HCT116 (cell line): ENCODE measurements around the gene ZC3H12C. TPM values are rescaled to one million over a fixed set of nuclear protein-coding genes. Genes with fewer than 3 reads are reported as not detected.

ENCODE experiments used
- ATAC-seq: fragments of 200-7000 bp; cut with Tn5 transposase; 2 replicates; pipeline ENCODE4 v1.9.1; 2020; ENCODE audit warnings: mild to moderate bottlenecking, moderate library complexity
- BruUV-seq: library from RNA; stranded (reverse); fragments of 400-500 nt; replicated peaks from 2 replicates; lab custom pipeline; 2021; lab: Mats Ljungman, UMichigan
- CTCF ChIA-PET: fragments of 300-600 bp; sonication (Branson Sonifier 250); formaldehyde crosslinking; loops from one replicate; lab custom pipeline; 2021; ENCODE audit warnings: antibody characterized with exemption; lab: Charles Lee
- POLR2A ChIA-PET: fragments of 300-600, 350-600 bp; sonication (Branson Sonifier 250); formaldehyde crosslinking; loops from one replicate; lab custom pipeline; 2021; ENCODE audit warnings: antibody characterized with exemption; lab: Charles Lee
- RAD21 ChIA-PET, 2 experiments: fragments of 300-600 bp; sonication (Branson Sonifier 250); formaldehyde crosslinking; loops; one replicate each; lab custom pipeline; 2023; ENCODE audit warnings: low total read pairs in 2 of 2; ENCODE audit not compliant: uncharacterized antibody in 2 of 2, unreplicated experiment in 2 of 2, low non-redundant PET in 1 of 2; lab: Charles Lee
- DNase-seq: peaks from one replicate; pipeline ENCODE4 v3.0.0-alpha.2; 2010; ENCODE audit warnings: low read depth, low spot score
- H2AFZ ChIP-seq: fragments of 200-600 bp; shearing (Covaris generic), sonication (generic); 2 replicates; pipeline ENCODE4 v1.6.1; 2017; ENCODE audit warnings: low read depth, mixed run types, mixed read lengths, antibody characterized with exemption, low read length; ENCODE audit not compliant: poor library complexity, severe bottlenecking
- H3K27ac ChIP-seq: 2 replicates; pipeline ENCODE4 v1.5.1; 2012; ENCODE audit warnings: low read depth, low read length
- H3K27me3 ChIP-seq: fragments of 200-600 bp; sonication (generic); 2 replicates; pipeline ENCODE4 v1.6.1; 2016; ENCODE audit warnings: mixed run types, low read length, mixed read lengths; ENCODE audit not compliant: insufficient read depth
- H3K36me3 ChIP-seq, 2 experiments: fragments of 200-500 bp in 1 of 2; fragments of 200-600 bp in 1 of 2; sonication (Bioruptor generic) in 1 of 2; sonication (generic) in 1 of 2; 2 replicates each; pipeline versions ENCODE4 v1.5.1 to v1.6.1; 2014 to 2016; ENCODE audit warnings: low read length in 2 of 2, inconsistent platforms in 1 of 2, mixed read lengths in 1 of 2, mixed run types in 1 of 2; ENCODE audit not compliant: insufficient read depth in 2 of 2, control insufficient read depth in 1 of 2
- H3K4me1 ChIP-seq, 2 experiments: fragments of 200-600 bp in 1 of 2; sonication (generic) in 1 of 2; 2 replicates each; pipeline versions ENCODE4 v1.5.1 to v1.6.1; 2012 to 2017; ENCODE audit warnings: low read length in 2 of 2, inconsistent platforms in 1 of 2, mild to moderate bottlenecking in 1 of 2, mixed read lengths in 1 of 2, mixed run types in 1 of 2, moderate library complexity in 1 of 2; ENCODE audit not compliant: insufficient read depth in 2 of 2, control insufficient read depth in 1 of 2
- H3K4me2 ChIP-seq: fragments of 200-600 bp; sonication (generic); 2 replicates; pipeline ENCODE4 v1.6.1; 2017; ENCODE audit warnings: mixed run types, low read length, mixed read lengths
- H3K4me3 ChIP-seq, 2 experiments: fragments of 200-600 bp in 1 of 2; sonication (generic) in 1 of 2; replicated peaks in 1 of 2; 2 replicates each; pipeline ENCODE4 v1.5.1; 2011 to 2016; ENCODE audit warnings: low read length in 2 of 2, control low read depth in 1 of 2, low read depth in 1 of 2, mild to moderate bottlenecking in 1 of 2, mixed read lengths in 1 of 2, mixed run types in 1 of 2
- H3K79me2 ChIP-seq: fragments of 200-600 bp; sonication (generic); 2 replicates; pipeline ENCODE4 v1.6.1; 2017; ENCODE audit warnings: mild to moderate bottlenecking, mixed run types, low read length, moderate library complexity, mixed read lengths; ENCODE audit not compliant: insufficient read depth
- H3K9ac ChIP-seq: fragments of 200-600 bp; sonication (generic); 2 replicates; pipeline ENCODE4 v1.6.1; 2016; ENCODE audit warnings: low read length, mixed read lengths
- H3K9me2 ChIP-seq: fragments of 200-600 bp; sonication (generic), shearing (Covaris generic); 2 replicates; pipeline ENCODE4 v1.6.1; 2017; ENCODE audit warnings: mixed run types, mild to moderate bottlenecking, moderate library complexity; ENCODE audit not compliant: insufficient read depth
- H3K9me3 ChIP-seq, 2 experiments: fragments of 200-500 bp in 1 of 2; fragments of 200-600 bp in 1 of 2; sonication (Bioruptor generic) in 1 of 2; sonication (generic) in 1 of 2; 2 replicates each; pipeline ENCODE4 v1.6.1; 2014 to 2017; ENCODE audit warnings: low read length in 2 of 2, mixed read lengths in 2 of 2, inconsistent platforms in 1 of 2, low read depth in 1 of 2, mild to moderate bottlenecking in 1 of 2, mixed run types in 1 of 2, moderate library complexity in 1 of 2; ENCODE audit not compliant: control insufficient read depth in 1 of 2, insufficient read depth in 1 of 2
- H4K20me1 ChIP-seq: fragments of 200-600 bp; sonication (generic), shearing (Covaris generic); 2 replicates; pipeline ENCODE4 v1.6.1; 2017; ENCODE audit warnings: mixed run types, mild to moderate bottlenecking, moderate library complexity; ENCODE audit not compliant: insufficient read depth
- CBX3 ChIP-seq: IDR thresholded peaks from 2 replicates; pipeline ENCODE4 v1.6.1; 2012; ENCODE audit warnings: low read depth
- CEBPB ChIP-seq: IDR thresholded peaks from 2 replicates; pipeline ENCODE4 v1.6.1; 2012; ENCODE audit warnings: low read depth
- EGR1 ChIP-seq: IDR thresholded peaks from 2 replicates; pipeline ENCODE4 v1.6.1; 2012; ENCODE audit warnings: low read depth
- ELF1 ChIP-seq: IDR thresholded peaks from 2 replicates; pipeline ENCODE4 v1.6.1; 2012; ENCODE audit warnings: low read depth, borderline replicate concordance
- EZH2phosphoT487 ChIP-seq: fragments of 200-600 bp; IDR thresholded peaks from 2 replicates; pipeline ENCODE4 v1.6.1; 2018; ENCODE audit warnings: antibody characterized with exemption, borderline replicate concordance
- FOSL1 ChIP-seq: IDR thresholded peaks from 2 replicates; pipeline ENCODE4 v1.6.1; 2012; ENCODE audit warnings: low read depth
- POLR2A ChIP-seq: IDR thresholded peaks from 2 replicates; pipeline ENCODE4 v1.7.0; 2011; ENCODE audit warnings: borderline replicate concordance; ENCODE audit not compliant: insufficient read depth, insufficient read length; ENCODE audit errors: extremely low read depth
- RAD21 ChIP-seq: IDR thresholded peaks from 2 replicates; pipeline ENCODE4 v1.6.1; 2012; ENCODE audit warnings: low read depth, mild to moderate bottlenecking
- SIN3A ChIP-seq: IDR thresholded peaks from 2 replicates; pipeline ENCODE4 v1.6.1; 2012; ENCODE audit warnings: low read depth
- intact Hi-C: fragments of 100-400 bp; cut with micrococcal nuclease; formaldehyde crosslinking; loops from 2 replicates; pipeline ENCODE4 v1.10.0; 2022
- total RNA-seq: library from RNA; stranded (reverse); gene quantifications from one replicate; pipeline ENCODE4 v1.2.1, GENCODE V29; 2021; ENCODE audit not compliant: unreplicated experiment
- TF ChIP-seq, protein P1 (sequence below): IDR thresholded peaks from 2 replicates; pipeline ENCODE4 v1.6.1; 2012; ENCODE audit warnings: low read depth
- TF ChIP-seq, protein P2 (sequence below): IDR thresholded peaks from 2 replicates; pipeline ENCODE4 v1.6.1; 2012

ZC3H12C gene
- total RNA-seq, 1 experiment from 2014 or later: 10.2 TPM

DNA sequence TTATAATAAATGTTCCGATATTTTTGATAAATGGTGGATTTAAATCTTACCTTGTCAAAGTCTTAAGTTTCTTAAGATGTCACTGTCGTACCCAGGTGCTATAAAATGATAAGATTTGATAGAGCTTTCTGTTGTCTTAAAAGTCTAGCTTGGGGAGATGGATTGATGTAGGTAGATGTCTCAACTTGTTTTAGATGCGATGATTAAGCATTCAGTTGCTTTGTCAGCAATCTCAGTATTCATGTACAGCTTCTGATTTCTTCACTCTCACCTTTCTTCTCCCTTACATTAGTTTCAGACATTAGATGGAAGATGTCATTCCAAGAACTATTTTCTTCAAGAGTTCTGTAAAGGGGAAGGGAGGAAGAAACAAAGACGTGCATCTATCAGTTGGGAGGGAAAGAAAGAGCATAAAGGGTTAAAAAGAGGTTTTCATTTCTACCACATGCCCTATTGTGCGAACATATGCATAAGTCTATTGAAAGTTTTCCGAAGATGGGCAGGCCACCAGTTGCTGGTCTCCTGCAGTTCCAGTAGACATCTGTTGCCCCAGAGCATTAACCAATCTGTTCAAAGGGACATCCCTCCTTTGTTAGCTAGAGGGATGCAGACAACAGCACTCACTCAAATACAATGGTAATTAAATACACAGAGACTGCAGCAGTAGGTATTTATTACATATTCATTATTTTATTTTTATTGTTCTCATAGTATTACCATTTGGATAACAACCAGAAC is 38.4 kb downstream of the ZC3H12C start:
- Histone ChIP-seq H3K4me3 (no peak overlapping the region), H3K36me3 (no peaks in the 10 kb centered on the region), H3K9me2 (no peaks in the 10 kb centered on the region), H3K9ac (no peak overlapping the region), H3K27me3 (no peaks in the 10 kb centered on the region), H3K4me2 (no peak overlapping the region), H3K9me3 (no peaks in the 10 kb centered on the region), H4K20me1 (peaks cover 5% of the 10 kb centered on the region; the same call in 1 of the 2 replicates), H3K79me2 (peaks cover 37% of the 10 kb centered on the region), H3K4me1 (peaks cover 0 to 6% of the 10 kb centered on the region in 2 experiments; a peak in 1 of 4 replicates), H3K27ac (no peak overlapping the region), H2AFZ (no peak overlapping the region)
- TF ChIP-seq FOSL1 (no peak), RAD21 (no peak), EGR1 (no peak), CEBPB (no peak), ELF1 (no peak), POLR2A (no peak), EZH2phosphoT487 (no peak), CBX3 (no peak), SIN3A (no peak)
- TF ChIP-seq, protein P1, sequence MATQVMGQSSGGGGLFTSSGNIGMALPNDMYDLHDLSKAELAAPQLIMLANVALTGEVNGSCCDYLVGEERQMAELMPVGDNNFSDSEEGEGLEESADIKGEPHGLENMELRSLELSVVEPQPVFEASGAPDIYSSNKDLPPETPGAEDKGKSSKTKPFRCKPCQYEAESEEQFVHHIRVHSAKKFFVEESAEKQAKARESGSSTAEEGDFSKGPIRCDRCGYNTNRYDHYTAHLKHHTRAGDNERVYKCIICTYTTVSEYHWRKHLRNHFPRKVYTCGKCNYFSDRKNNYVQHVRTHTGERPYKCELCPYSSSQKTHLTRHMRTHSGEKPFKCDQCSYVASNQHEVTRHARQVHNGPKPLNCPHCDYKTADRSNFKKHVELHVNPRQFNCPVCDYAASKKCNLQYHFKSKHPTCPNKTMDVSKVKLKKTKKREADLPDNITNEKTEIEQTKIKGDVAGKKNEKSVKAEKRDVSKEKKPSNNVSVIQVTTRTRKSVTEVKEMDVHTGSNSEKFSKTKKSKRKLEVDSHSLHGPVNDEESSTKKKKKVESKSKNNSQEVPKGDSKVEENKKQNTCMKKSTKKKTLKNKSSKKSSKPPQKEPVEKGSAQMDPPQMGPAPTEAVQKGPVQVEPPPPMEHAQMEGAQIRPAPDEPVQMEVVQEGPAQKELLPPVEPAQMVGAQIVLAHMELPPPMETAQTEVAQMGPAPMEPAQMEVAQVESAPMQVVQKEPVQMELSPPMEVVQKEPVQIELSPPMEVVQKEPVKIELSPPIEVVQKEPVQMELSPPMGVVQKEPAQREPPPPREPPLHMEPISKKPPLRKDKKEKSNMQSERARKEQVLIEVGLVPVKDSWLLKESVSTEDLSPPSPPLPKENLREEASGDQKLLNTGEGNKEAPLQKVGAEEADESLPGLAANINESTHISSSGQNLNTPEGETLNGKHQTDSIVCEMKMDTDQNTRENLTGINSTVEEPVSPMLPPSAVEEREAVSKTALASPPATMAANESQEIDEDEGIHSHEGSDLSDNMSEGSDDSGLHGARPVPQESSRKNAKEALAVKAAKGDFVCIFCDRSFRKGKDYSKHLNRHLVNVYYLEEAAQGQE: no peak
- TF ChIP-seq, protein P2, sequence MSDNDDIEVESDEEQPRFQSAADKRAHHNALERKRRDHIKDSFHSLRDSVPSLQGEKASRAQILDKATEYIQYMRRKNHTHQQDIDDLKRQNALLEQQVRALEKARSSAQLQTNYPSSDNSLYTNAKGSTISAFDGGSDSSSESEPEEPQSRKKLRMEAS: no peak
- no peak for DNase-seq
- intact Hi-C loops: no loop called here
- ATAC-seq: no peak
- ChIA-PET CTCF (no interaction called here), RAD21 (no interaction called here), POLR2A (no interaction called here)
- no TSS peak for BruUV-seq
